DLD1 (cell line): ENCODE results near the gene TMED7.

ENCODE experiments used
- in situ Hi-C: cut with HindIII; loops from 2 replicates; pipeline ENCODE4 v1.10.0; 2017; ENCODE audit warnings: low sequenced_read_pairs

The TMED7 gene

GRCh38 chr5:115627295-115627865 lies 1.5 kb upstream of the TMED7 start:
- in situ Hi-C loops: no loop called here

- in situ Hi-C loops: no loop called here
Observed at GRCh38 chr5:115626445-115626823, 598 bp upstream of the TMED7 start.

- in situ Hi-C loops: no loop called here
Observed at GRCh38 chr5:115624994-115625393, 842 bp downstream of the TMED7 start.

GRCh38 chr5:115623658-115624057 lies 2.2 kb downstream of the TMED7 start:
- in situ Hi-C loops: no loop called here

GRCh38 chr5:115621365-115621900 lies 4.4 kb downstream of the TMED7 start:
- in situ Hi-C loops: no loop called here

- in situ Hi-C loops: no loop called here
Observed at GRCh38 chr5:115616892-115617291, 8.9 kb downstream of the TMED7 start.

- in situ Hi-C loops: no loop called here
Observed at GRCh38 chr5:115616472-115616871, 9.4 kb downstream of the TMED7 start.

GRCh38 chr5:115611873-115612272 lies 14.0 kb downstream of the TMED7 start:
- in situ Hi-C loops: no loop called here

GRCh38 chr5:115607935-115608334 lies 17.9 kb downstream of the TMED7 start:
- in situ Hi-C loops: no loop called here

GRCh38 chr5:115605436-115605835 lies 20.4 kb downstream of the TMED7 start:
- in situ Hi-C loops: no loop called here

- in situ Hi-C loops: no loop called here
Observed at GRCh38 chr5:115602591-115603125, 23.2 kb downstream of the TMED7 start.

GRCh38 chr5:115601701-115602590 lies 23.9 kb downstream of the TMED7 start, which contains the start of gene TICAM2:
Gene TICAM2 (minus strand): TSS chr5:115602479. CDS start chr5:115581256, 21,223 bp downstream.
- in situ Hi-C loops: no loop called here

- in situ Hi-C loops: no loop called here
Observed at GRCh38 chr5:115600766-115601165, 25.1 kb downstream of the TMED7 start.

GRCh38 chr5:115599924-115600323 lies 25.9 kb downstream of the TMED7 start:
- in situ Hi-C loops: no loop called here

GRCh38 chr5:115599502-115599901 lies 26.3 kb downstream of the TMED7 start:
- in situ Hi-C loops: no loop called here

GRCh38 chr5:115594128-115595047 lies 31.4 kb downstream of the TMED7 start:
- in situ Hi-C loops: no loop called here

- in situ Hi-C loops: no loop called here
Observed at GRCh38 chr5:115589043-115589442, 36.8 kb downstream of the TMED7 start.

GRCh38 chr5:115588640-115589039 lies 37.2 kb downstream of the TMED7 start:
- in situ Hi-C loops: no loop called here

- in situ Hi-C loops: no loop called here
Observed at GRCh38 chr5:115586525-115587146, 39.2 kb downstream of the TMED7 start.

GRCh38 chr5:115585265-115585664 lies 40.6 kb downstream of the TMED7 start:
- in situ Hi-C loops: no loop called here
